IMR-90 (cell line): ENCODE measurements around the gene FTO. TPM values are rescaled to one million over a fixed set of nuclear protein-coding genes. Genes with fewer than 3 reads are reported as not detected.

ENCODE experiments used
- ATAC-seq: fragments of 200-7000 bp; cut with Tn5 transposase; 2 replicates; pipeline ENCODE4 v1.9.1; 2020; ENCODE audit warnings: low read depth, mild to moderate bottlenecking, moderate library complexity
- BruUV-seq: library from RNA; stranded (reverse); fragments of 400-500 nt; replicated peaks from 2 replicates; lab custom pipeline; 2021; lab: Mats Ljungman, UMichigan
- CTCF ChIA-PET: fragments of 300-600 bp; formaldehyde crosslinking; extraction: SDS; loops from one replicate; lab custom pipeline; 2021; ENCODE audit warnings: antibody characterized with exemption; lab: Yijun Ruan, JAX
- POLR2A ChIA-PET: fragments of 300-600 bp; sonication (Branson Sonifier 250); formaldehyde crosslinking; loops from one replicate; lab custom pipeline; 2022; ENCODE audit warnings: antibody characterized with exemption; ENCODE audit not compliant: unreplicated experiment; lab: Charles Lee
- DNase-seq: peaks from one replicate; pipeline ENCODE4 v3.0.0; 2013
- H2AFZ ChIP-seq: replicated peaks from 2 replicates; pipeline ENCODE3; 2013; ENCODE audit warnings: low read length, mild to moderate bottlenecking; ENCODE audit not compliant: poor library complexity
- H2AK5ac ChIP-seq: 2 replicates; pipeline ENCODE4 v1.6.1; 2013; ENCODE audit warnings: low read depth, low read length, inconsistent platforms
- H2AK9ac ChIP-seq: replicated peaks from 2 replicates; pipeline ENCODE3; 2013; ENCODE audit warnings: mild to moderate bottlenecking, low read depth, low read length, moderate library complexity; ENCODE audit not compliant: poor library complexity
- H2BK120ac ChIP-seq: 2 replicates; pipeline ENCODE4 v1.6.1; 2013; ENCODE audit warnings: low read depth, low read length, inconsistent platforms
- H2BK15ac ChIP-seq: 3 replicates; pipeline ENCODE4 v1.6.1; 2013; ENCODE audit warnings: low read depth, low read length, inconsistent platforms
- H2BK20ac ChIP-seq: 2 replicates; pipeline ENCODE4 v1.6.1; 2013; ENCODE audit warnings: low read depth, mild to moderate bottlenecking, inconsistent platforms, low read length, moderate library complexity
- H2BK5ac ChIP-seq: 2 replicates; pipeline ENCODE4 v1.6.1; 2013; ENCODE audit warnings: mild to moderate bottlenecking, low read depth, low read length, inconsistent platforms; ENCODE audit not compliant: poor library complexity, severe bottlenecking
- H3K14ac ChIP-seq: replicated peaks from 2 replicates; pipeline ENCODE4 v1.6.1; 2013; ENCODE audit warnings: low read depth, low read length, inconsistent platforms
- H3K18ac ChIP-seq: 2 replicates; pipeline ENCODE4 v1.6.1; 2013; ENCODE audit warnings: low read depth, low read length, control low read depth
- H3K23ac ChIP-seq: 2 replicates; pipeline ENCODE4 v1.6.1; 2013; ENCODE audit warnings: low read depth, low read length, inconsistent platforms
- H3K27ac ChIP-seq: 2 replicates; pipeline ENCODE4 v1.5.1; 2013; ENCODE audit warnings: mild to moderate bottlenecking, control low read depth, low read length; ENCODE audit not compliant: insufficient read depth
- H3K27me3 ChIP-seq: 2 replicates; pipeline ENCODE4 v1.6.1; 2013; ENCODE audit warnings: low read length; ENCODE audit not compliant: control insufficient read depth, insufficient read depth
- H3K36me3 ChIP-seq: 2 replicates; pipeline ENCODE4 v1.6.1; 2013; ENCODE audit warnings: low read length, mixed read lengths; ENCODE audit not compliant: control insufficient read depth, insufficient read depth
- H3K4ac ChIP-seq: 2 replicates; pipeline ENCODE4 v1.6.1; 2013; ENCODE audit warnings: low read depth, low read length, inconsistent platforms
- H3K4me1 ChIP-seq: 2 replicates; pipeline ENCODE4 v1.6.1; 2013; ENCODE audit warnings: low read length, mixed read lengths; ENCODE audit not compliant: control insufficient read depth, insufficient read depth
- H3K4me2 ChIP-seq: 2 replicates; pipeline ENCODE4 v1.6.1; 2013; ENCODE audit warnings: low read depth, mild to moderate bottlenecking, control low read depth, low read length, moderate library complexity
- H3K4me3 ChIP-seq: 2 replicates; pipeline ENCODE4 v1.5.1; 2013; ENCODE audit warnings: low read depth, mild to moderate bottlenecking, control low read depth, low read length, moderate library complexity; ENCODE audit not compliant: insufficient read depth
- H3K56ac ChIP-seq: 2 replicates; pipeline ENCODE4 v1.6.1; 2013; ENCODE audit warnings: low read length, inconsistent platforms; ENCODE audit not compliant: insufficient read depth; ENCODE audit errors: extremely low read depth
- H3K79me1 ChIP-seq, 2 experiments: 2 replicates each; pipeline ENCODE4 v1.6.1; 2013; ENCODE audit warnings: low read length in 2 of 2, inconsistent platforms in 1 of 2, low read depth in 1 of 2
- H3K9ac ChIP-seq: 2 replicates; pipeline ENCODE4 v1.6.1; 2013; ENCODE audit warnings: low read depth, low read length, control low read depth
- H3K9me1 ChIP-seq: 2 replicates; pipeline ENCODE4 v1.6.1; 2013; ENCODE audit warnings: low read length, inconsistent platforms; ENCODE audit not compliant: insufficient read depth
- H3K9me3 ChIP-seq: 2 replicates; pipeline ENCODE4 v1.6.1; 2013; ENCODE audit warnings: low read length; ENCODE audit not compliant: control insufficient read depth, insufficient read depth
- H4K20me1 ChIP-seq: 2 replicates; pipeline ENCODE4 v1.6.1; 2013; ENCODE audit warnings: low read length, inconsistent platforms; ENCODE audit not compliant: insufficient read depth
- H4K5ac ChIP-seq: 2 replicates; pipeline ENCODE4 v1.6.1; 2013; ENCODE audit warnings: mild to moderate bottlenecking, low read depth, low read length, control low read depth
- H4K8ac ChIP-seq, 2 experiments: 2 replicates each; pipeline ENCODE4 v1.6.1; 2013; ENCODE audit warnings: low read depth in 2 of 2, low read length in 2 of 2, control low read depth in 1 of 2, inconsistent platforms in 1 of 2
- H4K91ac ChIP-seq: 2 replicates; pipeline ENCODE4 v1.6.1; 2013; ENCODE audit warnings: low read depth, low read length, inconsistent platforms; ENCODE audit not compliant: insufficient read depth
- BHLHE40 ChIP-seq: fragments of 150-350 bp; IDR thresholded peaks from 2 replicates; pipeline ENCODE4 v1.6.1; 2016; ENCODE audit warnings: mild to moderate bottlenecking, low read depth, low read length
- CEBPB ChIP-seq: IDR thresholded peaks from 2 replicates; pipeline ENCODE4 v1.6.1; 2012; ENCODE audit warnings: low read depth, low read length, improper control_type of control experiment
- CHD1 ChIP-seq: IDR thresholded peaks from 2 replicates; pipeline ENCODE4 v1.6.1; 2012; ENCODE audit warnings: low read depth, low read length, improper control_type of control experiment
- CTCF ChIP-seq: conservative IDR thresholded peaks from 2 replicates; pipeline ENCODE4 v1.5.1; 2012; ENCODE audit warnings: mild to moderate bottlenecking, low read depth, low read length, improper control_type of control experiment
- ELK1 ChIP-seq: fragments of 150-350 bp; IDR thresholded peaks from 2 replicates; pipeline ENCODE4 v1.6.1; 2016; ENCODE audit warnings: low read depth, mild to moderate bottlenecking, low read length, moderate library complexity, borderline replicate concordance
- FOS ChIP-seq: fragments of 150-350 bp; IDR thresholded peaks from 2 replicates; pipeline ENCODE4 v1.6.1; 2016; ENCODE audit warnings: low read depth, low read length
- MAFK ChIP-seq: IDR thresholded peaks from 2 replicates; pipeline ENCODE4 v1.6.1; 2012; ENCODE audit warnings: low read depth, low read length, improper control_type of control experiment
- MAZ ChIP-seq: IDR thresholded peaks from 2 replicates; pipeline ENCODE4 v1.6.1; 2012; ENCODE audit warnings: low read depth, mild to moderate bottlenecking, low read length, improper control_type of control experiment, moderate library complexity, borderline replicate concordance
- MXI1 ChIP-seq: IDR thresholded peaks from 2 replicates; pipeline ENCODE4 v1.6.1; 2012; ENCODE audit warnings: low read depth, mild to moderate bottlenecking, low read length, moderate library complexity, borderline replicate concordance
- NFE2L2 ChIP-seq: fragments of 150-350 bp; IDR thresholded peaks from 2 replicates; pipeline ENCODE4 v1.6.1; 2016; ENCODE audit warnings: low read depth, mild to moderate bottlenecking, low read length
- POLR2A ChIP-seq: IDR thresholded peaks from 2 replicates; pipeline ENCODE4 v1.6.1; 2012; ENCODE audit warnings: mild to moderate bottlenecking, low read depth, low read length
- RAD21 ChIP-seq: IDR thresholded peaks from 2 replicates; pipeline ENCODE4 v1.6.1; 2012; ENCODE audit warnings: low read length, improper control_type of control experiment
- RCOR1 ChIP-seq: IDR thresholded peaks from 2 replicates; pipeline ENCODE4 v1.6.1; 2012; ENCODE audit warnings: mild to moderate bottlenecking, low read length, improper control_type of control experiment; ENCODE audit not compliant: insufficient replicate concordance
- RFX5 ChIP-seq: IDR thresholded peaks from 2 replicates; pipeline ENCODE4 v1.8.0; 2012; ENCODE audit warnings: low read depth, mild to moderate bottlenecking, low read length, moderate library complexity
- SMC3 ChIP-seq: fragments of 150-350 bp; IDR thresholded peaks from 2 replicates; pipeline ENCODE4 v1.6.1; 2016; ENCODE audit warnings: low read depth, mild to moderate bottlenecking, antibody characterized with exemption, low read length, moderate library complexity
- USF2 ChIP-seq: fragments of 150-350 bp; IDR thresholded peaks from 2 replicates; pipeline ENCODE4 v1.6.1; 2017; ENCODE audit warnings: mild to moderate bottlenecking, antibody characterized with exemption, low read length, low read depth
- WGBS, 2 experiments: methylation state at CpG; one replicate each; pipeline versions ENCODE4 v1.1.5 to v1.1.7; 2013; ENCODE audit warnings: missing lambda C conversion rate in 2 of 2; ENCODE audit not compliant: insufficient read length in 1 of 2; ENCODE audit errors: extremely low coverage in 2 of 2; 5-methylcytosine and 5-hydroxymethylcytosine counted together
- dilution Hi-C: fragments of 300-500 bp; cut with HindIII; formaldehyde crosslinking; loops from one replicate; pipeline ENCODE4 v1.14.3; 2018; ENCODE audit warnings: low sequenced_read_pairs; ENCODE audit not compliant: unreplicated experiment
- in situ Hi-C: fragments of 300-500 bp; cut with MboI; formaldehyde crosslinking; loops from 3 replicates; pipeline ENCODE4 v1.14.3; 2019; ENCODE audit warnings: low sequenced_read_pairs, inconsistent platforms, mixed read lengths
- intact Hi-C: fragments of 100-400 bp; cut with micrococcal nuclease; formaldehyde crosslinking; loops from 2 replicates; pipeline ENCODE4 v1.10.0; 2022
- polyA plus RNA-seq, 3 experiments: library from polyadenylated mRNA; depleted of rRNA; stranded (reverse); fragments of >200 nt; gene quantifications; 2 replicates each; pipeline ENCODE4 v1.2.3, GENCODE V29; 2012; ENCODE audit warnings: low replicate concordance in 1 of 3
- total RNA-seq: library from RNA; depleted of rRNA; stranded (reverse); fragments of >200 nt; gene quantifications from 2 replicates; pipeline ENCODE4 v1.2.3, GENCODE V29; 2012

Gene FTO
- total and polyA plus RNA-seq, 2 of the 4 experiments (the other 2 are of a cell fraction), result 70.3 to 132 TPM

- Histone ChIP-seq H2AK9ac (no peak overlapping the region), H3K79me1 (0 out of 4 replicates have a peak, but pooled peaks cover 0 to 3% of the 10 kb centered on the region in 2 experiments), H2AK5ac (no peak overlapping the region), H2BK5ac (no peak overlapping the region), H3K9me3 (no peaks in the 10 kb centered on the region), H3K27me3 (no peaks in the 10 kb centered on the region), H3K56ac (no peak overlapping the region), H3K23ac (no peak overlapping the region), H4K91ac (no peak overlapping the region), H3K27ac (no peak overlapping the region), H2BK120ac (no peak overlapping the region), H4K8ac (no peak overlapping the region), H3K4me3 (no peak overlapping the region), H2BK15ac (no peak overlapping the region), H3K4ac (no peak overlapping the region), H3K18ac (no peak overlapping the region), H2AFZ (no peak overlapping the region), H3K14ac (no peak overlapping the region), H3K9ac (no peak overlapping the region), H3K4me2 (no peak overlapping the region), H2BK20ac (no peak overlapping the region), H3K4me1 (no peaks in the 10 kb centered on the region), H3K9me1 (no peaks in the 10 kb centered on the region), H4K5ac (no peak overlapping the region), H4K20me1 (no peaks in the 10 kb centered on the region), H3K36me3 (no peaks in the 10 kb centered on the region)
- ATAC-seq, result no peak
- ChIA-PET POLR2A (no interaction called here), CTCF (no interaction called here)
- intact Hi-C loops (no loop called here), in situ Hi-C loops (no loop called here), dilution Hi-C loops (no loop called here)
- peak; percentile 11 for DNase-seq
- no peak for TF ChIP-seq RAD21
- no peak for TF ChIP-seq RFX5
- no peak for TF ChIP-seq CEBPB
- TF ChIP-seq CHD1, result no peak
- no peak for TF ChIP-seq MAFK
- no peak for TF ChIP-seq SMC3
- TF ChIP-seq POLR2A, result no peak
- TF ChIP-seq MXI1, result no peak
- no peak for TF ChIP-seq CTCF
- no peak for TF ChIP-seq FOS
- TF ChIP-seq NFE2L2, result no peak
- TF ChIP-seq ELK1, result no peak
- no peak for TF ChIP-seq RCOR1
- no peak for TF ChIP-seq MAZ
- no peak for TF ChIP-seq USF2
- no peak for TF ChIP-seq BHLHE40
- WGBS, 2 experiments, result no CpG with 5 or more reads among the region's 3 CpGs
- BruUV-seq, result no TSS peak
These were observed 351.9 kb downstream of the FTO start for GRCh38 chr16:54055864-54056263.
